ENCODE results near the gene DNAJC7. TPM values are rescaled to one million over a fixed set of nuclear protein-coding genes. Genes with fewer than 3 reads are reported as not detected.

Gene DNAJC7
- total RNA-seq, 1 donor from 2014 or later = 75.9 TPM

DNA sequence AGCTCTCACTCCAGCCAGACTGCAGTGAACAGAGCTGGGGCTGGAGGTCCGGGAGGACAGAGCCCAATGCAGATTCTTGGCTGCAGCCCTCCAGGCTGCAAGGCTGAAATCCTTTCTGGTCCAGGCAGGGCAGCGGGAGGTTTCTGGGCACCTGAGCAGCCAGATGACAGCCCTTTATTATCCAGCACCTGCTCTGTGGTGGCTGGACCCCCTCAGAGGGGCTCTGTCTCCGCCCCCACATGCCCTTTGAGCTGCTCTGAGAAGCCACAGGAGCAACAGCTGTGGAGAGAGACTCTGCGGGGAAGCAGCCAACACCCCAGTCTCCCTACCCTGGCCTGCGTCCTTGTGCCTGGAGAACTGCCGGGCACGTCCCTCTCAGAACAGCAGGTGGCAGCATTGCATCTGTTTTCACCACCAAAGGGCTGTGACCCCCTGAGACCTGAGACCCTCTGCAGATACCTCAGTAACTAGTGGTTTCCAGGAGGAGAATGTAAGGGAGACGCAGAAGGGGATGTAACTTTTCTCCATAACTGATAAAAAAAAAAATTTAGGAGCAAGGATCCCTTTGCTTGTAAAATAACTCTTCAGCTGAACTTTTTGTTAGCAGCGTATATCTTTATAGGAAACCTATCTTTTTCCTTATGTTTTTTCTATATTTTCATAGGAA lies 54.3 kb downstream of the DNAJC7 start:
- TF ChIP-seq, protein P1, sequence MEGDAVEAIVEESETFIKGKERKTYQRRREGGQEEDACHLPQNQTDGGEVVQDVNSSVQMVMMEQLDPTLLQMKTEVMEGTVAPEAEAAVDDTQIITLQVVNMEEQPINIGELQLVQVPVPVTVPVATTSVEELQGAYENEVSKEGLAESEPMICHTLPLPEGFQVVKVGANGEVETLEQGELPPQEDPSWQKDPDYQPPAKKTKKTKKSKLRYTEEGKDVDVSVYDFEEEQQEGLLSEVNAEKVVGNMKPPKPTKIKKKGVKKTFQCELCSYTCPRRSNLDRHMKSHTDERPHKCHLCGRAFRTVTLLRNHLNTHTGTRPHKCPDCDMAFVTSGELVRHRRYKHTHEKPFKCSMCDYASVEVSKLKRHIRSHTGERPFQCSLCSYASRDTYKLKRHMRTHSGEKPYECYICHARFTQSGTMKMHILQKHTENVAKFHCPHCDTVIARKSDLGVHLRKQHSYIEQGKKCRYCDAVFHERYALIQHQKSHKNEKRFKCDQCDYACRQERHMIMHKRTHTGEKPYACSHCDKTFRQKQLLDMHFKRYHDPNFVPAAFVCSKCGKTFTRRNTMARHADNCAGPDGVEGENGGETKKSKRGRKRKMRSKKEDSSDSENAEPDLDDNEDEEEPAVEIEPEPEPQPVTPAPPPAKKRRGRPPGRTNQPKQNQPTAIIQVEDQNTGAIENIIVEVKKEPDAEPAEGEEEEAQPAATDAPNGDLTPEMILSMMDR (IDR thresholded peaks at IDR 0.05) = peak; percentile 82
- ATAC-seq = peak; percentile 20

DNA sequence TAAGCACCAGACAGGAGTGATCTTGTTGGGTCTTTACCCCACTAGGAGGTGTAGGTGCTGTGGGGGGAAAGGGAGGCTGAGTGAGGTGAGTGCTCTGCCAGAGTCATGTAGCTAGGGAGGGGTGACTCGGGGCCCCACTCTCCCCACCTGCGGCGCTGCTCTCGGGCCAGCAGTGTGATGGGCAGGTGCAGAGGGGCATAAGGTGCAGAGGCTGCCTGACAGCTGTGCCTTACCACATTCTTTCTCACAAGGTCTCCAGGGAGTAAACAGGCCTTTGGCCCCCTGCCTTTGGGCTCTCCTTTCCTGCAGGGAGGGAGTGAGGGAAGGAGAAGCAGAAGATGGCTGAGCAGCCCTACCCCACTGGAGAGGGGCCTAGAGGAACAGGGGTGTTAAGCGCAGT lies 55.1 kb downstream of the DNAJC7 start:
- intact Hi-C loops (cut with DNase I) = loop anchor here (10.0 kb wide), 1 partner anchor 153 kb away; the partner anchor contains the start of gene DHX58
- no peak for ATAC-seq
- DNase-seq = no peak

More for the DNA sequence above, 54.3 kb downstream of the DNAJC7 start:
- H3K4me1 ChIP-seq = peaks cover 14% of the 10 kb centered on the region
- intact Hi-C loops (cut with DNase I) = loop anchor here (10.0 kb wide), 1 partner anchor 152 kb away; the partner anchor contains the start of gene DHX58
- H3K9me3 ChIP-seq = no peaks in the 10 kb centered on the region
- peak; percentile 82 for DNase-seq
- H3K27me3 ChIP-seq = no peaks in the 10 kb centered on the region
- no peaks in the 10 kb centered on the region for H3K36me3 ChIP-seq
- H3K4me3 ChIP-seq = no peak overlapping the region
- H3K27ac ChIP-seq = no peak overlapping the region

DNA sequence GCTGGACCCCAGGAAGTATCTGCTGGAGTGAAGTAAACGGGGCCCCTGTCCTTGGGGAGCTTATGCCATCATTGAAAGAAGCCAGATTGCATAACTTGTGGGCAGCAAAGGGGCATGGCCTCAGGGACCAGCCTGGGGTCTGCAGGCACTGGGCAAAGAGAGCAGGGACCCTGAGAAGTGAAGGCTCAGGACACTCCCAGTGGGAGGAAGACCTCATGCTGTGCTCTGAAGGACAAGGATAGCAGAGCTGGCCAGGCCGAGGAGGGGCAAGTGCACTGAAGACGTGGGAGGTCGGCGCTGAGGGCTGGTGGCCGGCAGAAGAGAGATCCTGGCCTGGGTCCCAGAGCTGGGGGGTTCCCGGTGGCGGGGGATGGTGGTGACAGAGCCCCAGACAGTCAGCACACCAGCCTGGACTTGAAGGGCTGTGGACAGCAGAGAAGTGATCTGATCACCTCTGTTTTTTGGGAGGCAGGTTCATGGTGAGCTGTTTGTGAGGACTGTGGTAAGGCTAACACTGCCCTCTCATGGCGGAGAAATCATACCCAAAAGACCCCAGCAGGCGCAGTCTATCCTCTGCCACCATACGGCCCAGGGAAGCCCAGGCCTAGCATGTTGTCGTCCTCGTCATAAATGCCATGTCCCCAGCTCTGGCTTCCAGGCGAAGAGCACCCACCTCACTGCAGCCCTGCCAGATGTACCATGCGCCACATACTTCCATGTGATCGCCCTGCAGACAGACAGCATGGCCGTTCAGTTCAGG lies 57.7 kb downstream of the DNAJC7 start:
- Histone ChIP-seq H3K36me3 (no peaks in the 10 kb centered on the region), H3K27ac (no peak overlapping the region), H3K4me3 (no peak overlapping the region), H3K4me1 (no peaks in the 10 kb centered on the region), H3K27me3 (no peaks in the 10 kb centered on the region), H3K9me3 (no peaks in the 10 kb centered on the region)
- DNase-seq = no peak
- peak; percentile 68 for ATAC-seq
- intact Hi-C loops (cut with DNase I) = loop anchor here (10.0 kb wide), 1 partner anchor 155 kb away; the partner anchor contains the start of gene DHX58
- TF ChIP-seq, protein P1 (IDR thresholded peaks at IDR 0.05) = peak; percentile 18

More for the DNA sequence above, 55.1 kb downstream of the DNAJC7 start:
- TF ChIP-seq, protein P1 (IDR thresholded peaks at IDR 0.05) = no peak
- Histone ChIP-seq H3K4me1 (peaks cover 9% of the 10 kb centered on the region), H3K27me3 (no peaks in the 10 kb centered on the region), H3K36me3 (no peaks in the 10 kb centered on the region), H3K9me3 (no peaks in the 10 kb centered on the region), H3K27ac (no peak overlapping the region), H3K4me3 (no peak overlapping the region)

DNA sequence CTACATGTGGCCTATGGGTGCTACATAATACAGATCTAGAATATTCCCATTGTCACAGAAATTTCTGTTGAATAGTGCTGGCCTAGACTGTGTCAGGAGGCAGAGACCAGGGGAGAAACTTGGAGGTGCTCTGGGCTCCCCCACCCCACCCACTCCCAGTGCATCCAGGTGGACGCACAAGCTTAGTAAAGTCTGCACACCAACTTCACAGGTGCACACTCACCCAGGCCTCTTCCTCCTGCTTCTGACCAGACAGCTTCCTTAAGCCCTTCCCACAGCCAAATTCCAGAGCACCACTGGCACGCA lies 58.3 kb downstream of the DNAJC7 start:
- intact Hi-C loops (cut with DNase I) = no loop called here
- DNase-seq = no peak
- no peaks in the 10 kb centered on the region for H3K36me3 ChIP-seq
- no peaks in the 10 kb centered on the region for H3K4me1 ChIP-seq
- no peaks in the 10 kb centered on the region for H3K27me3 ChIP-seq
- TF ChIP-seq, protein P1 (IDR thresholded peaks at IDR 0.05) = no peak
- no peak overlapping the region for H3K4me3 ChIP-seq
- no peak overlapping the region for H3K27ac ChIP-seq
- H3K9me3 ChIP-seq = no peaks in the 10 kb centered on the region
- no peak for ATAC-seq

DNA sequence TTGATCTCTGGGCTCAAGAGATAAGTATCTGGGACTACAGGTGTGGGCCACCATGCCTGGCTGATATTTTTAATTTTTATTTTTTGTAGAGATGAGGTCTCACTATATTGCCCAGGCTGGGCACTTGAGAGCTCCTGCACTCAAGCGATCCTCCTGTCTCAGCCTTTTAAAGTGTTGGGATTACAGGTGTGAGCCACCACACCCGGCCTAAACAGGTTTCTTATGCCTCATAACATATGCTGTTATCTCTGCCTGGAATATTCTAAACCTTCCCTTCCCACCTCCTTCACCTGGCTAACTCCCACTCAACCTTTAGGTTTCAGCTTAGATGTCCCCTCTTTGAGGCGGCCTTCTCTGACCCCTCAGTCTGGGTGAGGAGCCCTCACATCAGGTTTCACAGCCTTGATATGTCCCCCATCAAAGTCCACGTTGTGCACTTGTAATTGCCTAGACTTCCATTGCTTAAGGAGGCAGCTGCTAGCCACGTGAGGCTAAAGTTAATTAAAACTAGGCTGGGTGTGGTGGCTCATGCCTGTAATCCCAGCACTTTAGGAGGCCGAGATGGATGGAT lies 59.3 kb downstream of the DNAJC7 start:
- TF ChIP-seq, protein P1 (IDR thresholded peaks at IDR 0.05) = no peak
- no peaks in the 10 kb centered on the region for H3K27me3 ChIP-seq
- no peaks in the 10 kb centered on the region for H3K4me1 ChIP-seq
- H3K27ac ChIP-seq = no peak overlapping the region
- H3K4me3 ChIP-seq = no peak overlapping the region
- intact Hi-C loops (cut with DNase I) = no loop called here
- ATAC-seq (no peak), DNase-seq (no peak)
- H3K9me3 ChIP-seq = no peaks in the 10 kb centered on the region
- no peaks in the 10 kb centered on the region for H3K36me3 ChIP-seq
